IMR-90 (cell line): Measurements from ENCODE around the gene SPSB2. TPM values are rescaled to one million over a fixed set of nuclear protein-coding genes. Genes with fewer than 3 reads are reported as not detected.

ENCODE experiments used
- ATAC-seq: fragments of 200-7000 bp; cut with Tn5 transposase; 2 replicates; pipeline ENCODE4 v1.9.1; 2020; ENCODE audit warnings: low read depth, mild to moderate bottlenecking, moderate library complexity
- BruUV-seq: library from RNA; stranded (reverse); fragments of 400-500 nt; replicated peaks from 2 replicates; lab custom pipeline; 2021; lab: Mats Ljungman, UMichigan
- CTCF ChIA-PET: fragments of 300-600 bp; formaldehyde crosslinking; extraction: SDS; loops from one replicate; lab custom pipeline; 2021; ENCODE audit warnings: antibody characterized with exemption; lab: Yijun Ruan, JAX
- POLR2A ChIA-PET: fragments of 300-600 bp; sonication (Branson Sonifier 250); formaldehyde crosslinking; loops from one replicate; lab custom pipeline; 2022; ENCODE audit warnings: antibody characterized with exemption; ENCODE audit not compliant: unreplicated experiment; lab: Charles Lee
- DNase-seq: peaks from one replicate; pipeline ENCODE4 v3.0.0; 2013
- H2AFZ ChIP-seq: replicated peaks from 2 replicates; pipeline ENCODE3; 2013; ENCODE audit warnings: low read length, mild to moderate bottlenecking; ENCODE audit not compliant: poor library complexity
- H2AK5ac ChIP-seq: 2 replicates; pipeline ENCODE4 v1.6.1; 2013; ENCODE audit warnings: low read depth, low read length, inconsistent platforms
- H2AK9ac ChIP-seq: replicated peaks from 2 replicates; pipeline ENCODE3; 2013; ENCODE audit warnings: mild to moderate bottlenecking, low read depth, low read length, moderate library complexity; ENCODE audit not compliant: poor library complexity
- H2BK120ac ChIP-seq: 2 replicates; pipeline ENCODE4 v1.6.1; 2013; ENCODE audit warnings: low read depth, low read length, inconsistent platforms
- H2BK15ac ChIP-seq: 3 replicates; pipeline ENCODE4 v1.6.1; 2013; ENCODE audit warnings: low read depth, low read length, inconsistent platforms
- H2BK20ac ChIP-seq: 2 replicates; pipeline ENCODE4 v1.6.1; 2013; ENCODE audit warnings: low read depth, mild to moderate bottlenecking, inconsistent platforms, low read length, moderate library complexity
- H2BK5ac ChIP-seq: 2 replicates; pipeline ENCODE4 v1.6.1; 2013; ENCODE audit warnings: mild to moderate bottlenecking, low read depth, low read length, inconsistent platforms; ENCODE audit not compliant: poor library complexity, severe bottlenecking
- H3K14ac ChIP-seq: replicated peaks from 2 replicates; pipeline ENCODE4 v1.6.1; 2013; ENCODE audit warnings: low read depth, low read length, inconsistent platforms
- H3K18ac ChIP-seq: 2 replicates; pipeline ENCODE4 v1.6.1; 2013; ENCODE audit warnings: low read depth, low read length, control low read depth
- H3K23ac ChIP-seq: 2 replicates; pipeline ENCODE4 v1.6.1; 2013; ENCODE audit warnings: low read depth, low read length, inconsistent platforms
- H3K27ac ChIP-seq: 2 replicates; pipeline ENCODE4 v1.5.1; 2013; ENCODE audit warnings: mild to moderate bottlenecking, control low read depth, low read length; ENCODE audit not compliant: insufficient read depth
- H3K27me3 ChIP-seq: 2 replicates; pipeline ENCODE4 v1.6.1; 2013; ENCODE audit warnings: low read length; ENCODE audit not compliant: control insufficient read depth, insufficient read depth
- H3K36me3 ChIP-seq: 2 replicates; pipeline ENCODE4 v1.6.1; 2013; ENCODE audit warnings: low read length, mixed read lengths; ENCODE audit not compliant: control insufficient read depth, insufficient read depth
- H3K4ac ChIP-seq: 2 replicates; pipeline ENCODE4 v1.6.1; 2013; ENCODE audit warnings: low read depth, low read length, inconsistent platforms
- H3K4me1 ChIP-seq: 2 replicates; pipeline ENCODE4 v1.6.1; 2013; ENCODE audit warnings: low read length, mixed read lengths; ENCODE audit not compliant: control insufficient read depth, insufficient read depth
- H3K4me2 ChIP-seq: 2 replicates; pipeline ENCODE4 v1.6.1; 2013; ENCODE audit warnings: low read depth, mild to moderate bottlenecking, control low read depth, low read length, moderate library complexity
- H3K4me3 ChIP-seq: 2 replicates; pipeline ENCODE4 v1.5.1; 2013; ENCODE audit warnings: low read depth, mild to moderate bottlenecking, control low read depth, low read length, moderate library complexity; ENCODE audit not compliant: insufficient read depth
- H3K56ac ChIP-seq: 2 replicates; pipeline ENCODE4 v1.6.1; 2013; ENCODE audit warnings: low read length, inconsistent platforms; ENCODE audit not compliant: insufficient read depth; ENCODE audit errors: extremely low read depth
- H3K79me1 ChIP-seq, 2 experiments: 2 replicates each; pipeline ENCODE4 v1.6.1; 2013; ENCODE audit warnings: low read length in 2 of 2, inconsistent platforms in 1 of 2, low read depth in 1 of 2
- H3K9ac ChIP-seq: 2 replicates; pipeline ENCODE4 v1.6.1; 2013; ENCODE audit warnings: low read depth, low read length, control low read depth
- H3K9me1 ChIP-seq: 2 replicates; pipeline ENCODE4 v1.6.1; 2013; ENCODE audit warnings: low read length, inconsistent platforms; ENCODE audit not compliant: insufficient read depth
- H3K9me3 ChIP-seq: 2 replicates; pipeline ENCODE4 v1.6.1; 2013; ENCODE audit warnings: low read length; ENCODE audit not compliant: control insufficient read depth, insufficient read depth
- H4K20me1 ChIP-seq: 2 replicates; pipeline ENCODE4 v1.6.1; 2013; ENCODE audit warnings: low read length, inconsistent platforms; ENCODE audit not compliant: insufficient read depth
- H4K5ac ChIP-seq: 2 replicates; pipeline ENCODE4 v1.6.1; 2013; ENCODE audit warnings: mild to moderate bottlenecking, low read depth, low read length, control low read depth
- H4K8ac ChIP-seq, 2 experiments: 2 replicates each; pipeline ENCODE4 v1.6.1; 2013; ENCODE audit warnings: low read depth in 2 of 2, low read length in 2 of 2, control low read depth in 1 of 2, inconsistent platforms in 1 of 2
- H4K91ac ChIP-seq: 2 replicates; pipeline ENCODE4 v1.6.1; 2013; ENCODE audit warnings: low read depth, low read length, inconsistent platforms; ENCODE audit not compliant: insufficient read depth
- CHD1 ChIP-seq: IDR thresholded peaks from 2 replicates; pipeline ENCODE4 v1.6.1; 2012; ENCODE audit warnings: low read depth, low read length, improper control_type of control experiment
- FOS ChIP-seq: fragments of 150-350 bp; IDR thresholded peaks from 2 replicates; pipeline ENCODE4 v1.6.1; 2016; ENCODE audit warnings: low read depth, low read length
- MAFK ChIP-seq: IDR thresholded peaks from 2 replicates; pipeline ENCODE4 v1.6.1; 2012; ENCODE audit warnings: low read depth, low read length, improper control_type of control experiment
- MAZ ChIP-seq: IDR thresholded peaks from 2 replicates; pipeline ENCODE4 v1.6.1; 2012; ENCODE audit warnings: low read depth, mild to moderate bottlenecking, low read length, improper control_type of control experiment, moderate library complexity, borderline replicate concordance
- MXI1 ChIP-seq: IDR thresholded peaks from 2 replicates; pipeline ENCODE4 v1.6.1; 2012; ENCODE audit warnings: low read depth, mild to moderate bottlenecking, low read length, moderate library complexity, borderline replicate concordance
- NFE2L2 ChIP-seq: fragments of 150-350 bp; IDR thresholded peaks from 2 replicates; pipeline ENCODE4 v1.6.1; 2016; ENCODE audit warnings: low read depth, mild to moderate bottlenecking, low read length
- POLR2A ChIP-seq: IDR thresholded peaks from 2 replicates; pipeline ENCODE4 v1.6.1; 2012; ENCODE audit warnings: mild to moderate bottlenecking, low read depth, low read length
- RAD21 ChIP-seq: IDR thresholded peaks from 2 replicates; pipeline ENCODE4 v1.6.1; 2012; ENCODE audit warnings: low read length, improper control_type of control experiment
- RFX5 ChIP-seq: IDR thresholded peaks from 2 replicates; pipeline ENCODE4 v1.8.0; 2012; ENCODE audit warnings: low read depth, mild to moderate bottlenecking, low read length, moderate library complexity
- WGBS, 2 experiments: methylation state at CpG; one replicate each; pipeline versions ENCODE4 v1.1.5 to v1.1.7; 2013; ENCODE audit warnings: missing lambda C conversion rate in 2 of 2; ENCODE audit not compliant: insufficient read length in 1 of 2; ENCODE audit errors: extremely low coverage in 2 of 2; 5-methylcytosine and 5-hydroxymethylcytosine counted together
- dilution Hi-C: fragments of 300-500 bp; cut with HindIII; formaldehyde crosslinking; loops from one replicate; pipeline ENCODE4 v1.14.3; 2018; ENCODE audit warnings: low sequenced_read_pairs; ENCODE audit not compliant: unreplicated experiment
- in situ Hi-C: fragments of 300-500 bp; cut with MboI; formaldehyde crosslinking; loops from 3 replicates; pipeline ENCODE4 v1.14.3; 2019; ENCODE audit warnings: low sequenced_read_pairs, inconsistent platforms, mixed read lengths
- intact Hi-C: fragments of 100-400 bp; cut with micrococcal nuclease; formaldehyde crosslinking; loops from 2 replicates; pipeline ENCODE4 v1.10.0; 2022
- polyA plus RNA-seq, 3 experiments: library from polyadenylated mRNA; depleted of rRNA; stranded (reverse); fragments of >200 nt; gene quantifications; 2 replicates each; pipeline ENCODE4 v1.2.3, GENCODE V29; 2012; ENCODE audit warnings: low replicate concordance in 1 of 3
- total RNA-seq: library from RNA; depleted of rRNA; stranded (reverse); fragments of >200 nt; gene quantifications from 2 replicates; pipeline ENCODE4 v1.2.3, GENCODE V29; 2012
- TF ChIP-seq, protein P1 (sequence below): fragments of 150-350 bp; IDR thresholded peaks from 2 replicates; pipeline ENCODE4 v1.6.1; 2017; ENCODE audit warnings: mild to moderate bottlenecking, antibody characterized with exemption, low read length, low read depth

The SPSB2 gene
- total and polyA plus RNA-seq, 2 of the 4 experiments (the other 2 are of a cell fraction): 1.3 to 4.1 TPM

DNA sequence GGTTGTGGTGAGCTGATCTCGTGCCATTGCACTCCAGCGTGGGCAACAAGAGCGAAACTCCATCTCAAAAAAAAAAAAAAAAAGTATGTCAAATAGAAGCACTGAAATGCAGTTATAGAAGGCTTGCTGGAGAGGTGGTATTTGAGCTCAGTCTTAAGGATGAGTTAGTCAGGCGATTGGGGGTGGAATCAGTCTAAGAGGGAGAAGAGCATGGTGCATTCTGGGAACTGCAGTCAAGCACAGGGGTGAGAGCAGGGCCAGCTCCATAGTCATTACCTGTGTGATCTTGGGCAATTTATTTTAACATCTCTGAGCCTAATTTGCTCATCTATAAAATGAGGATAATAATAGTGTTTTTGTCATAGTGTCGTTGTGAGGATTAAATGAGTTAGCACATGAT is 38.2 kb downstream of the SPSB2 start:
- H3K56ac ChIP-seq: no peak overlapping the region
- dilution Hi-C loops: no loop called here
- no TSS peak for BruUV-seq

More for the DNA sequence above, 38.2 kb downstream of the SPSB2 start:
- no peak for DNase-seq
- ATAC-seq: no peak
- Histone ChIP-seq H2BK15ac (no peak overlapping the region), H4K5ac (no peak overlapping the region), H3K4me1 (peaks cover 4% of the 10 kb centered on the region), H3K18ac (no peak overlapping the region), H3K9ac (no peak overlapping the region), H3K4ac (no peak overlapping the region), H3K79me1 (peaks cover 9 to 37% of the 10 kb centered on the region in 2 experiments), H2BK5ac (no peak overlapping the region), H4K8ac (no peak overlapping the region), H2BK20ac (no peak overlapping the region), H2BK120ac (no peak overlapping the region), H3K27me3 (no peaks in the 10 kb centered on the region), H3K14ac (no peak overlapping the region), H2AK5ac (no peak overlapping the region), H4K91ac (no peak overlapping the region), H3K9me3 (no peaks in the 10 kb centered on the region), H2AK9ac (no peak overlapping the region), H4K20me1 (peaks cover 7% of the 10 kb centered on the region), H3K23ac (no peak overlapping the region), H2AFZ (no peak overlapping the region), H3K36me3 (peaks cover 69% of the 10 kb centered on the region), H3K27ac (no peak overlapping the region), H3K4me3 (no peak overlapping the region), H3K4me2 (no peak overlapping the region), H3K9me1 (peaks cover 3% of the 10 kb centered on the region; the same call in 1 of the 2 replicates)
- CTCF ChIA-PET: interaction anchor here (1.0 kb wide), 1 partner anchor 56 kb away, joined by 4 read pairs; no protein-coding TSS in a partner anchor
- intact Hi-C loops (no loop called here), in situ Hi-C loops (no loop called here)
- POLR2A ChIA-PET: no interaction called here
- TF ChIP-seq POLR2A (no peak), MAZ (no peak), RAD21 (no peak), MAFK (no peak), FOS (no peak), RFX5 (no peak), NFE2L2 (no peak), CHD1 (no peak), MXI1 (no peak)
- TF ChIP-seq, protein P1, sequence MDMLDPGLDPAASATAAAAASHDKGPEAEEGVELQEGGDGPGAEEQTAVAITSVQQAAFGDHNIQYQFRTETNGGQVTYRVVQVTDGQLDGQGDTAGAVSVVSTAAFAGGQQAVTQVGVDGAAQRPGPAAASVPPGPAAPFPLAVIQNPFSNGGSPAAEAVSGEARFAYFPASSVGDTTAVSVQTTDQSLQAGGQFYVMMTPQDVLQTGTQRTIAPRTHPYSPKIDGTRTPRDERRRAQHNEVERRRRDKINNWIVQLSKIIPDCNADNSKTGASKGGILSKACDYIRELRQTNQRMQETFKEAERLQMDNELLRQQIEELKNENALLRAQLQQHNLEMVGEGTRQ: no peak
- WGBS, 2 experiments: 89% methylated on average over 1 of the region's 5 CpGs; no CpG with 5 or more reads in 1 of the 2 experiments
